Muscle layer of duodenum (tissue), 2 donors: Measurements from ENCODE around the gene LONP2.
"Not testable (repeated sequence)": the region's sequence is repeated elsewhere in the genome, so short reads cannot be mapped to it uniquely, and the experiment has no call there.

ENCODE experiments used
- H3K27ac ChIP-seq: one replicate; pipeline ENCODE4 v1.7.0; 2013; ENCODE audit warnings: mild to moderate bottlenecking, low read length
- H3K27me3 ChIP-seq: one replicate; pipeline ENCODE4 v1.7.0; 2013; ENCODE audit warnings: low read depth, mild to moderate bottlenecking, control low read depth, low read length
- H3K36me3 ChIP-seq, 2 donors: one replicate each; pipeline ENCODE4 v1.7.0; 2013; ENCODE audit warnings: low read length in 2 of 2, control low read depth in 1 of 2, mild to moderate bottlenecking in 1 of 2; ENCODE audit not compliant: insufficient read depth in 2 of 2, control insufficient read depth in 1 of 2
- H3K4me1 ChIP-seq, 2 donors: one replicate each; pipeline ENCODE4 v1.7.0; 2013; ENCODE audit warnings: low read length in 2 of 2, mild to moderate bottlenecking in 2 of 2, control low read depth in 1 of 2, moderate library complexity in 1 of 2; ENCODE audit not compliant: insufficient read depth in 2 of 2, control insufficient read depth in 1 of 2
- H3K4me3 ChIP-seq, 2 donors: one replicate each; pipeline ENCODE4 v1.7.0; 2013; ENCODE audit warnings: low read length in 2 of 2, low read depth in 1 of 2, mild to moderate bottlenecking in 1 of 2
- H3K9me3 ChIP-seq, 2 donors: one replicate each; pipeline ENCODE4 v1.7.0; 2013; ENCODE audit warnings: low read length in 2 of 2, control low read depth in 1 of 2, mild to moderate bottlenecking in 1 of 2; ENCODE audit not compliant: control insufficient read depth in 1 of 2
- donor health status: healthy.

Gene LONP2

DNA sequence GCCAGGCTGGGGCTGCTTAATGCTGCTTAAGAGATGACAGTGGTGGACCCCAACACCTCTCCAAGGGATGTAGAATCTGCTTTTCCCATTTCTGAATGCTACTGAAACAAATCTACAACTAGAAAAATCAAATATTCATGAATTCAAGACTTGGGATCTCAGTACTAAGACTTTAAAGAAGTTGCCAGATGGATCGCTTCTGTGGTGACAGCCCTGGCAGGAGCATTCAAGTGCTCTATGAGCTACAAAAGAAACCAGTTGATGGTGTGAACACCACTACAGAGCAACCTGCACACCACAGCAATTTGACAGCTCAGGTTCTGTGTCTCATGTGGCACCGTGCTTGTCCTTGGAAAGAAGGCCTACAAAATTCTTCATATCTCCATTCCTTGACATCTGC lies 98.5 kb downstream of the LONP2 start:
- Histone ChIP-seq H3K27ac (no peak overlapping the region), H3K4me3 (no peak overlapping the region), H3K9me3 (no peaks in the 10 kb centered on the region), H3K27me3 (no peaks in the 10 kb centered on the region), H3K4me1 (no peaks in the 10 kb centered on the region), H3K36me3 (peaks cover 10 to 21% of the 10 kb centered on the region in 2 donors)

DNA sequence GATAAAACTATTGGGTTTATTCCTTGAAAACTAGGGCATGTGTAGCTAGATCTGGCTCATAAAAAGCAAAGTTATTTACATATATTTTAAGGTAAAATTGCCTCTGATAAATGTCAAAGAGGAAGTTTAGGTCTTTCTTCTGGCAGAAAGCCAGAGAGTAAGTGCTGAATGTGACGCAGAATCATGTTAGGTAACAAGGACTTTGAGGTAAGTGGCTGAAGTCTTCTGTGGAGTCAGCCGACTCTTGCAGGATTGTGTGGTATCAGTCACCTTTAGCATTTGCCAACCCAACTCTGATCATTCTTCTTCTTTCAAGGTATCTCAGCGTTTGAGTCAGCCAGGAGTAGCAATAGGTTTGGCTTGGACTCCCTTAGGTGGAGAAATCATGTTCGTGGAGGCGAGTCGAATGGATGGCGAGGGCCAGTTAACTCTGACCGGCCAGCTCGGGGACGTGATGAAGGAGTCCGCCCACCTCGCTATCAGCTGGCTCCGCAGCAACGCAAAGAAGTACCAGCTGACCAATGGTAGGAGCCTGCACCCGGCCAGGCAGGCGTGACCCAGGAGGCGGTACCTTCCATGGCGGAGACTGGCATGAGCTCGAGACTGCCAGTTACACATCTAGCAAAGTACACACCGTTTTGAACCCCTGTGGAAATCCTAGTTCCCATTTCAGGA lies 103.2 kb downstream of the LONP2 start:
- no peak overlapping the region for H3K4me3 ChIP-seq
- peaks cover 0 to 3% of the 10 kb centered on the region in 2 donors for H3K4me1 ChIP-seq
- H3K36me3 ChIP-seq, result peaks cover 32 to 43% of the 10 kb centered on the region in 2 donors
- H3K9me3 ChIP-seq, result no peaks in the 10 kb centered on the region
- H3K27me3 ChIP-seq, result no peaks in the 10 kb centered on the region
- H3K27ac ChIP-seq, result no peak overlapping the region

DNA sequence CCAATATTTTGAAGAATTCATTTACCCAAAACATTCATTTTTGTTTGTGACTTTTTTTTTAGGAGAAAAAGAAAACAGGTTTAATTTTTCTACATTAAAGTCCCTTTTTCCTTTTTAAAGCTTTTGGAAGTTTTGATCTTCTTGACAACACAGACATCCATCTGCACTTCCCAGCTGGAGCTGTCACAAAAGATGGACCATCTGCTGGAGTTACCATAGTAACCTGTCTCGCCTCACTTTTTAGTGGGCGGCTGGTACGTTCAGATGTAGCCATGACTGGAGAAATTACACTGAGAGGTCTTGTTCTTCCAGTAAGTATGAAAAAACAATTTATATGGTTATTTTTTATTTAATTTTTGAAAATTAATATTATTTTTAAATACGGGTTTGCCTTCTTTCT lies 103.9 kb downstream of the LONP2 start:
- Histone ChIP-seq H3K36me3 (peaks cover 38% of the 10 kb centered on the region in 2 donors), H3K27ac (no peak overlapping the region), H3K4me1 (peaks cover 0 to 3% of the 10 kb centered on the region in 2 donors), H3K9me3 (no peaks in the 10 kb centered on the region), H3K4me3 (no peak overlapping the region), H3K27me3 (no peaks in the 10 kb centered on the region)

DNA sequence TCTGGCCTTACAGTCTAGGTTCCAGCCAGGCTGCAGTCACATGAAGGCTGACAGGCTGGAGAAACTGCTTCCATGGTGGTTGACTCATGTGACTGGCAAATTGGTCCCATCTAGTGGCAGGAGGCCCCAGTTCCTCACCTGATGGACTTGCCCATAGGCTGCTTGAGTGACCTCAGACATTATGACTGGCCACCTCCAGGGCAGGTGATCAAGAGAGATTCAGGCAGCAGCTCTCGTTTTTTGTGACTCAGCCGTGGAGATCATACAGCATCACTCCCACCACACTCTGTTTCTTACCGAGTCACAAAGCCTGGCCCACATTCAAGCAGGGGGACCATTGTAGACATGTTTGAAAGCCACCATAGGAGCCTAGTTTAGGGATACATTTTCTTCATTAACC lies 106.6 kb downstream of the LONP2 start:
- H3K27me3 ChIP-seq, result no peaks in the 10 kb centered on the region
- H3K4me1 ChIP-seq, result peaks cover 0 to 3% of the 10 kb centered on the region in 2 donors
- H3K4me3 ChIP-seq, result no peak overlapping the region
- H3K9me3 ChIP-seq, result no peaks in the 10 kb centered on the region
- H3K27ac ChIP-seq, result no peak overlapping the region
- peaks cover 35 to 38% of the 10 kb centered on the region in 2 donors for H3K36me3 ChIP-seq

DNA sequence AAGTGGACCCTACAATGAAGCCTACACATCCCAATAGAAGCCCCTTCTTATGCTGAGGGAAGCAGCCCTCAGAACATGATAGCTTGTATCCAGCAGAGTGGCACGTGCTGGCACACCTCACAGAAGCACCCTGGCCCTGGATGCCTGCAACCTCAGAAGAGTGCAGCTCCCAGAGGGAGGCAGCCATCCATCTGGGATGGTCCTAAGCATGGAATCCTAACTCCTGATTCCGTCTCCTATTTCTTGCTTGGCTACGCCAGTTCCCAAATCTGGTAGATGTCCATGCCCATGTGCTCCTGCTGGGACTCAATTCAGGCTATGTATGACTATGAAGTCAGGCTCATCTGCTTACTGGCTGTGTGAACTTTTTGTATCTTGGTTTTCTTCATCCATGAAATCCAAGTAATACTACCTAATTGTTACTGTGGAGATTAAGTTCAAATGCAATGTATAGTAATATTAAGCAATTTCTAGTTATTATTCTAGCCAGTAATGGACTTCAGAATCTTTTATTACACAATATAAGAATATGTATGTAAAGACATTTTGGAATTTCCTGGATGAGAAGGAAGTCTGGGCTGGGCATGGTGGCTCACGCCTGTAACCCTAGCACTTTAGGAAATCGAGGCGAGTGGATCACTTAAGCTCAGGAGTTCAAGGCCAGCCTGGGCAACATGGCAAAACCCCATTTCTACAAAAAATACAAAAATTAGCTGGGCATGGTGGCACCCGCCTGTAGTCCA lies 108.7 kb downstream of the LONP2 start:
- Histone ChIP-seq H3K4me3 (no peak overlapping the region), H3K9me3 (no peaks in the 10 kb centered on the region), H3K4me1 (peaks cover 0 to 3% of the 10 kb centered on the region in 2 donors), H3K27me3 (no peaks in the 10 kb centered on the region), H3K27ac (no peak overlapping the region), H3K36me3 (peaks cover 24 to 39% of the 10 kb centered on the region in 2 donors)

DNA sequence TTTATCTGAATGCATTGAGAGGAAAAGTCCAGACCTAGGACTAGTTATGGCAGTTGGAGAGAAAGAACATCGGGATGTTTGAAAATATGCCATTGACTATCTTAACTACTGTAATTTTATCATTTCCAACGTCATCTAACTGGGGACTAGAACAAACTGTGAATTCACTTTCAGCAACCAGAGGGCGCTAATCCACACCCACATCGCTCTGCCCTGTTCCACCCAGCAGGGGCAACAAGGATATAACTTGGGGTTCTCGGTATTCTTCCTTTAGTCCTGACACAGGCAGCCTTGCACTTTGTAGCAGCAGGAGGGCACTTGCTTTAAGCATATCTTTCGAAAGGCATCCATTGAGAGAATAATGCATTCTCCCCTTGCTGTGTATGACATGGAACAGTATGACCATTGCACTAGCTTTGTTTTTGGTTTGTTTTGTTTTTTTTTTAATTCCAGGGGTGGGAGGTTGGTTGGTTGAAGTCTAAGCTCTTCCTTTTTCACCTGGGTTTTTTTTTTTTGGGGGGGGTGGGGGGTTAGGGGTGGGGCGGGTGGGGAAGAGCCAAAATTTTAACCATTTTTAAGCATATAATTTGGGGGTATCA lies 109.6 kb downstream of the LONP2 start:
- Histone ChIP-seq H3K9me3 (no peaks in the 10 kb centered on the region), H3K4me3 (no peak overlapping the region), H3K4me1 (peaks cover 0 to 3% of the 10 kb centered on the region in 2 donors), H3K36me3 (peaks cover 24 to 40% of the 10 kb centered on the region in 2 donors), H3K27ac (no peak overlapping the region), H3K27me3 (no peaks in the 10 kb centered on the region)

DNA sequence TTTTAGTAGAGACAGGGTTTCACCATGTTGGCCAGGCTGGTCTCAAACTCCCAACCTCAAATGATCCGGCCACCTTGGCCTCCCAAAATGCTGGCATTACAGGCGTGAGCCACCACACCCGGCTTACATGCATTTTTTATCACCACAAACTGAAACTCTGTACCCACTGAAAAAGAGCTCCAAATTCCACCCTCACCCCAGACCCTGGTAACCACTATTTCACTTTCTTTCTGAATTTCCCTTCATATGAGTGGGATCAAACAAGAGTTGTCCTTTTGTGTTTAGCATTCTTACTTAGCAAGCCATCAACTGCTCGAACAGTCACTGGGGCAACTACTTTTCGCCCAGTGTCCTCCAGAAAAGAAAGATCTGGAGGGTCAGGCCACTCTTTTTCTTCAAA lies 110.3 kb downstream of the LONP2 start:
- H3K9me3 ChIP-seq, H3K27ac ChIP-seq, H3K4me3 ChIP-seq, H3K4me1 ChIP-seq, H3K27me3 ChIP-seq: not testable (repeated sequence)
- peaks cover 23 to 36% of the 10 kb centered on the region in 2 donors for H3K36me3 ChIP-seq

DNA sequence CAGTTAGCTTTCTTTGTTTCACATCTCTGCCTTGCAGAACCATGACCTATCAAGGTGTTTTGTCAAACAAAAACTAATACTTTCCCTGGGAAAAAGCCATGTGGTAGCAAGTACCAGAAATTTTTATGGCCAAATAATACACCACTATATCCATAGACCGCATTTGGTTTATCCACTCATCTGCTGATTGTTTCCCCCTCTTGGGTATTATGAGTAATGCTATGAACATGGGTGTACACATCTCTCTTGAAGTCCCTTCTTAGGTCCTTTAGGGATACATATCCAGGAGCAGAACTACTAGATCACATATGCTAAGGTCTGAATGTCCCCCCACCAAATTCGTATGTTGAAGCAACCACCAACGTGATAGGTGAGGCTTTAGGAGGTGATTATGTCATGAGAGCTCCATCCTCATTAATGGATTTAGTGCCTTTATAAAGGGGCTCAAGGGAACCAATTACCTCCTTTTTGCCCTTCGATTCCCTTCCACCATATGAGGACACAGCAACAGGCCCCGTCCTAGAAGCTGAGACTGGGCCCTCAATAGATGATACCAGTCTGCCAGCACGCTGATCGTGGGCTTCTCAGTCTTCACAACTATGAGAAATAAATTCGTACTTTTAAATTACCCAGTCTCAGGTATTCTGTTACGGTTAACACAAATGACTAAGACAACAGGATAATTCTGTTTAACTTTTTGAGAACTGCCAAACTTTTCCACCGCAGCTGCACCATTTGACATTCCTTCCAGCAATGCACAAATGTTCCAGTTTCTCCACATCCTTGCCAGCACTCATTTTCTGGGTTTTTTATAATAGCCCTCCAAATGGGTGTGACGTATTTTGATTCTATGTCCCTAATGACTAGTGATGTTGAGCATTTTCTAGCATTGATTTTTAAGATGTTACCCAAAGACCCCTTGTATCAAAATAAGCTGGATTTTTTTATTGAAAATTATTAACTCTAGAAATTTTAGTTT lies 111.1 kb downstream of the LONP2 start:
- no peak overlapping the region for H3K27ac ChIP-seq
- H3K36me3 ChIP-seq, result peaks cover 19 to 29% of the 10 kb centered on the region in 2 donors
- H3K4me3 ChIP-seq, result no peak overlapping the region

DNA sequence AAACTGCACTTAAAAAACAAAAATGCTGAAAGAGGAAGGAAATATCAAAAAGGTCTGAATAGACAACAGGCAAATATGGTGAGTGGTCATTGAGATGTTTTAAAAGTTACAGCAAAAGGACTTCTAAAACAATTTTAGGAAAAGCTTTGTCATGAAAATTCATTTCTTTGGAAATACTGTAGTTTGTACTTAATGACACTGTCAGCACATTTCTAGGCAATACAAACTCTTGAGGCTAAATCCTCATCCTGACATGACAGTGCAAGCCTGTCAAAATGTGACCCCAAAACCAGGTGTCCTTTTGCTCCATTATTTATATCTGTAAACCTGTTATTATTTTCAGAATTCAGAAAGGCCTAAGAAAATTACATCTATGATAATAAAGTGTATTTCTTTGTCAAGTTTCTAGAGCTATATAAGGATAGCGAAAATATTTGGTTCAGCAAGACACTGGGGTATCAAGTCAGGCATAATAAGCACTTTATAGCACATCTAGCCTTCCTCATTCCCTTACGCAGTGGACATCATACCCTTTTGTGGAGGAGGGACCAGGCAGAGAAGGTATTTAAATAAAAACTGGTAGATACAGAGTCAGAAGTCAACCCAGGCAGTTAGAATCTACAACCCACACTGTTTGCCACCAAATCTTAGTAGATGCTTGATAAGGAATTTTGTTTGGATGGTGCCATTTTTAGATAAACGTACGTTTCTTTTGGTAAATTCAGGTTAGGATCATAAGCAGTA lies 112.7 kb downstream of the LONP2 start:
- H3K9me3 ChIP-seq, result no peaks in the 10 kb centered on the region
- no peaks in the 10 kb centered on the region for H3K27me3 ChIP-seq
- no peaks in the 10 kb centered on the region for H3K4me1 ChIP-seq
- H3K36me3 ChIP-seq, result peaks cover 6 to 19% of the 10 kb centered on the region in 2 donors
- no peak overlapping the region for H3K4me3 ChIP-seq
- no peak overlapping the region for H3K27ac ChIP-seq

More for the DNA sequence above, 111.1 kb downstream of the LONP2 start:
- H3K27me3 ChIP-seq, result no peaks in the 10 kb centered on the region
- no peaks in the 10 kb centered on the region for H3K9me3 ChIP-seq
- H3K4me1 ChIP-seq, result no peaks in the 10 kb centered on the region

DNA sequence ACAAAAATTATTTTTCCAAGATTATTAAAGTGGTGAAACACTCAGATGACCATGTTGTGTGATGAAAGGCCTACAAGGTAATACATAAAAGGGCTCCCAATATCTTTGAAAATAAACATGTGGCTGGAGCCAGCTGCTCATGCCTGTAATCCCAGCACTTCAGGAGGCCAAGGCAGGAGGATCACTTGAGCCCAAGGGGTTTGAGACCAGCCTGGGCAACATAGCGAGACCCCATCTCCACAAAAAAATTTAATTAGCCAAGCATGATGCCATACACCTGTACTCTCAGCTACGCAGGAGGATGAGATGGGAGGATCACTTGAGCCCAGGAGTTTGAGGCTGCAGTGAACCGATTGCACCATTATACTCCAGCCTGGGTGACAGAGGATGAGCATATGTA lies 114.3 kb downstream of the LONP2 start:
- Histone ChIP-seq H3K4me1 (no peaks in the 10 kb centered on the region), H3K4me3 (no peak overlapping the region), H3K36me3 (peaks cover 5 to 14% of the 10 kb centered on the region in 2 donors), H3K9me3 (no peaks in the 10 kb centered on the region), H3K27ac (no peak overlapping the region), H3K27me3 (no peaks in the 10 kb centered on the region)
